GM18867 (cell line): ENCODE data around the gene TMEM72.

Experiments used
- ATAC-seq: cut with Tn5 transposase; IDR thresholded peaks from one replicate; pipeline ENCODE4 v1.9.1; 2021; ENCODE audit warnings: mild to moderate bottlenecking, moderate library complexity; ENCODE audit not compliant: unreplicated experiment

TMEM72 gene

GRCh38 chr10:44952779-44953231 lies 41.7 kb downstream of the TMEM72 start:
- ATAC-seq, result no peak

GRCh38 chr10:44954042-44954441 lies 42.9 kb downstream of the TMEM72 start:
- ATAC-seq, result no peak

- ATAC-seq, result no peak
Observed at GRCh38 chr10:44954962-44955361, 43.8 kb downstream of the TMEM72 start.

GRCh38 chr10:44955413-44956070 lies 44.4 kb downstream of the TMEM72 start:
- no peak for ATAC-seq

- ATAC-seq, result no peak
Observed at GRCh38 chr10:44956226-44956625, 45.1 kb downstream of the TMEM72 start.

- ATAC-seq, result no peak
Observed at GRCh38 chr10:44956717-44957706, 45.9 kb downstream of the TMEM72 start.

- no peak for ATAC-seq
Observed at GRCh38 chr10:44958196-44958897, 47.2 kb downstream of the TMEM72 start.

- ATAC-seq, result no peak
Observed at GRCh38 chr10:44958898-44959246, 47.7 kb downstream of the TMEM72 start.

- peak; percentile 95 for ATAC-seq
Observed at GRCh38 chr10:44959247-44960087, 48.3 kb downstream of the TMEM72 start, which contains the start of gene RASSF4. Gene RASSF4 (plus strand): TSS chr10:44959802. CDS start chr10:44970203, 10,401 bp downstream.

GRCh38 chr10:44960088-44960460 lies 48.9 kb downstream of the TMEM72 start:
- ATAC-seq, result no peak

GRCh38 chr10:44960482-44961229 lies 49.5 kb downstream of the TMEM72 start:
- ATAC-seq, result no peak

- ATAC-seq, result no peak
Observed at GRCh38 chr10:44961230-44961571, 50.1 kb downstream of the TMEM72 start.

- no peak for ATAC-seq
Observed at GRCh38 chr10:44961931-44962750, 51.0 kb downstream of the TMEM72 start.

- no peak for ATAC-seq
Observed at GRCh38 chr10:44962870-44963738, 52.0 kb downstream of the TMEM72 start.

GRCh38 chr10:44963772-44964633 lies 52.9 kb downstream of the TMEM72 start:
- no peak for ATAC-seq

- no peak for ATAC-seq
Observed at GRCh38 chr10:44965104-44965503, 54.0 kb downstream of the TMEM72 start.

GRCh38 chr10:44965651-44966097 lies 54.5 kb downstream of the TMEM72 start:
- ATAC-seq, result peak; percentile 35
